HG02884 (cell line): ENCODE measurements around the gene NFATC2.

Source experiments
- ATAC-seq: cut with Tn5 transposase; IDR thresholded peaks from one replicate; pipeline ENCODE4 v1.9.1; 2021; ENCODE audit warnings: mild to moderate bottlenecking, moderate library complexity; ENCODE audit not compliant: unreplicated experiment

Gene NFATC2

DNA sequence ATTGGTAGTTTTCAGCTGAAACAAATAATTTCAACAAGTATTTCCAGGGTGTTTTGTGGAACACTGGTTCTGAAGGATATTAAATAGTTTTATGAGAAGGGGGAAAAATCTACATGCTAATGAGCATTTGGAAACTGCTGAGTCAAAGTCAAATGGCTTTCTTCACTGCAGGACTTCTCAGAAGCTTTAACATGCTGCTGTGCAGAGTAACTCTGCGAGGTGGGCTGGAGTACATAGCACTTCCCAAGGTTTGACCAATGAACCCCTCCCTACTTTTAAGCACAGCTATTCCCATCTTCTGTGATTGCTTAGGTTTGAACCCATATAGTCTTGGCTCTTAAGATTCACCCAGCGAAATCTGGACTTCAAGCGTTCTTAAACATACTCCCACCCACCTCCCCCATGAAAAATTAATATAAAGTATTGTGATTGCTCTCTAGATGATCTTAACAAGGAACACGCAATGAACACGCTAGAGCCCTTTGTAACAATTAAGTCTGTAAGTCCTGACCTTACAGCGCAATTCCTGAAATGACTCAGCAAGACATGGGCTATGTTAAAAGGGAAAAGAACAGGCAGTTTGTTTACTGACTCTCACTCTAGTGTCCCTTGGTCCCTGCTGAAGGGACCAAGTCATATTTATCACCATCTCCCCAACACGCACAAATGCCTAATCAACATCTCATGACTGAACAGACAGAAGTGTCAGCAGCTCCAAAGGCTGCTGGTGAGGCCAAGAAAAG, 105.2 kb downstream of the NFATC2 start:
- no peak for ATAC-seq

DNA sequence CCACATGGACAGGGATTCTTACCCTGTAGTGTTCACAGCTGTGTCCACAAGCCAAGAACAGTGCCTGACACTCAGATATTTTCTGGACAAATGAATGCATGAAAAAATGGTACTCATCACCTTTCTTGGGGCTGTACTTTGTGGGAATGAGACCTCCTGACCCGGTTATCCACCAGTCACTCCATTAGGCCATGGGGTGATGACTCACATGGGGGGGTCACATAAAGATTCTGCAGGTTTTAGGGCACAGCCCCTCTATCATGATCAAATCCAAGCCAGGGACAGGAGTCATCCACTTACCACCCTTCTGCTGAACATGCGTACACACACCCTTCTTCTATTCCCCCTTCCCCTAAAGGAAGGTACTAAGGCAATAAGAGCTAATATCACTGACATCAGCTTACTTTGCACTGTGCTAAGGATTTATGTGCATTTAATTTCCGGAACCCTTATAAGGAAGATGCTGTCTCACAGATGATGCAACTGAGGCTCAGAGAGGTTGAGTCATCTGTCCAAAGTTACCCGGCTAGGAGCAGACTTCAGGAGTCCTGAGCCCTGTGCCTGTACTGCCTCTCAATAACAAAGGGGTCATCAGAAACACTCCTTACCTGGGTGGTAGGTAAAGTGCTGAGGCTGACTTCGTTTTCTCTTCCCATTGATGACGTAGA, 107.8 kb downstream of the NFATC2 start:
- no peak for ATAC-seq

DNA sequence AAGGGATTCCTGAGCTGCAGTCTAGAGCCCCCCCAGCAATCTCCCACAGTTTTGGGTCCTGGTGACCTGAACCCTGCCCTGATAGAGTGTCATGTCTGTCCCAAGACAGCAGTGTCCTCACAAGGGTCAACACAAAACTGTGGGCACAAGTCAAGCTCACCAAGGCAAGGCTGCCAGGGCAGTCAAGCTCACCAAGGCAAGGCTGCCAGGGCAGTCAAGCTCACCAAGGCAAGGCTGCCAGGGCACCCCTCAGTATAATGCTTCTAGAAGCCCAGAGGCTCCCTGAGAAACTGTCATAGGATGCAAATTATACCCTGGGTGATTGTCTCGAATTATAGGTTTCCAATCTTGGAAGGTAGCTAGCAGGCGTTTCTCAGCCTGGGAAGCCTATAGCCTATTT, 108.5 kb downstream of the NFATC2 start:
- no peak for ATAC-seq

DNA sequence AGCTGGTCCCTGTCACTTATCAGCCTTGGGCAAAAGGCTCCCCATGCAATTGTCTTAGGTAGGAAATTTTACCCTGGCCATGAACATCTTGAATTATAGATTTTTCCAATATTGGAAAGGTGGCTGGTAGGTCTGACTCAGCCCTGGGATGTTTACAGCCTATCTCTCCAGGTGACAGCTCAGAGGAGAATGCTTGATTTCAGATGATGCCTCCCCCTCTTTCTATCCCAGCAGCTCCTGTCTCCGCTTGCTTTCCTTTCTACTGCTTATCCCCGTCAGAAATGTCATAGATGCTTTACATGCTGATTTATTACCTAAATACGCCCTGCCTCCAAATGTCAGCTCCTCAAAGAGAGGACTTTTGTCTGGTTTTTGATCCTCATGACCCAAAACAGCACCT, 109.6 kb downstream of the NFATC2 start:
- no peak for ATAC-seq

DNA sequence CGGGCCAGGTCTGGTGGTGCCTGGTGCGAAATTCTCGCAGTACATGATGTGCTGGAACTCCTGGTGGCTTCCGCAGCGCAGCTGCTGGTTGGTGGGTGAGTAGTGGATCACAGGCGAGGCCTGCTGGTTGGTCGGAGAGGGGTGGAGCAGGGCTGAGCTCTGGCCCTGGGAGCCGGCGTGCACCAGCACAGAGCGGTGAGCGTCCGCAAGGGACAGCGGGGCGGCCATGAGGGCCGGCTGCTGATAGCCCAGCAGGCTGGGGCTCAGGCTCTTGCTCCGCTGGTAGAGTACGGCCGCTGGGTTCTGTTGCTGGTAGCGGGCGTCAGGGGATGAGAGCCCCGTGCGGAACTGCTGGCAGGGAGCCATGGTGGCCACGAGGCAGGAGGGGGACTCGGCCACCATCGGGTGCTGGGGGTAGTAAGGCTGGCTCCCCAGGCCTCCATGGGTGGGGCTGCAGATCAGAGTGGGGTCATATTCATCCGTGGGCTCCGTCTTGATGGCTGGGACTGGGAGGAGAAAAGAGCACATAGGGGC, 110.2 kb downstream of the NFATC2 start:
- no peak for ATAC-seq

DNA sequence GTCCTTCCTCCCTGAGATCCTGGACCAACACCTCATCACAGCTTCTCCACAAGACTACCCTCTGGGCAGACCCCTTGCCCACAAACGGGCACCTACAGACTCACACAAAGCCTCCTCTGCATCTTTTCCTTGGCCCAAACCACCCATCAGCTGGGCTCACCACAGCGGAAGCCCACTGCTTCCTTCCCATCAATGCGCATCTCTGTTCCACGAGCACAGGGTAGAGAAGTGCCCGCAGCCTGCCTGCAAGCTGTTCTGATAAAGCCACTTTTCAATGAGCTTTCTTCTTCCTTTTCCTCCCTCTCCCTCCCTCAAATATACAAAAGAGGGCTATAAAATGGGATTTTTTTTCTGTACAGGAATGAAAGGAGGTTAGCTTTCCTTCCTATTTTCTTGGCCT, 111.2 kb downstream of the NFATC2 start:
- no peak for ATAC-seq

GRCh38 chr20:51430198-51430950, 112.1 kb downstream of the NFATC2 start:
- no peak for ATAC-seq

- no peak for ATAC-seq
Measured at GRCh38 chr20:51429696-51430095, 112.8 kb downstream of the NFATC2 start.

GRCh38 chr20:51429144-51429482, 113.4 kb downstream of the NFATC2 start:
- no peak for ATAC-seq

DNA sequence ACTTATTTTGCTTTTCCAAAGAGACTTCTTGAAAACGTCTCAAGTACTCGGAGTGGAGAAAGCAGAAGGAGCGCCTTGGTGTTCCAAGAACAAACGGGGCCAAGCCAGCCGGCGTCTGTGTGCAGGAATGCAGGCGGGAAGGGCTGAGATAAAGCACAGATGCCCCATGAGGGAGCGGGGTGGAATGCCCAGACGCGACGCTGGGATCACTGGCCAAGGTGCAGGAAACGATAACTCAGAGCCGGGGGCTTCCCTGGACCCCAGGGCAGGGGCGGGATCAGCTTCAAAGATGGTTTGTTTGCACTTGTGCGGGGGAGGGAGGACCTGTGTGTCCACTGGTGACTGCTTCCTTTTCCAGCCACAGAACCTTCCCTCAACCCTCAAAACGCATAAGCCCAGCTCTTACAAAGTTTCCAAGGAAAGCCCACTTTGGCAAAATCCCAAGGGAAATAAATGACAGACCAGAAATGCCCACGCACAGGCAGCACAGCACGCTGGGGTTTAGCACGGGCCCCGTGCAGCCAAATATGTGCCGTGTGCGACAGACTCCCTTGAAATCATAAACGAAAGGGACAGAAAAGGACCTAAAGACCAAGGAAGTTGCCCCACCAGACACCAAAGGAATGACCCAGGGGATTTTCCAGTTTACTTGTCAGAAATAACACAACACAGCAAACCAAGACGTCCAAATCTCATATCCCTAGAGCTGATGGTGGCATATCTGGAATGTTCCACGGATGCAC, 113.9 kb downstream of the NFATC2 start:
- ATAC-seq, result no peak

- ATAC-seq, result no peak
Measured at GRCh38 chr20:51427651-51428291, 114.7 kb downstream of the NFATC2 start.

DNA sequence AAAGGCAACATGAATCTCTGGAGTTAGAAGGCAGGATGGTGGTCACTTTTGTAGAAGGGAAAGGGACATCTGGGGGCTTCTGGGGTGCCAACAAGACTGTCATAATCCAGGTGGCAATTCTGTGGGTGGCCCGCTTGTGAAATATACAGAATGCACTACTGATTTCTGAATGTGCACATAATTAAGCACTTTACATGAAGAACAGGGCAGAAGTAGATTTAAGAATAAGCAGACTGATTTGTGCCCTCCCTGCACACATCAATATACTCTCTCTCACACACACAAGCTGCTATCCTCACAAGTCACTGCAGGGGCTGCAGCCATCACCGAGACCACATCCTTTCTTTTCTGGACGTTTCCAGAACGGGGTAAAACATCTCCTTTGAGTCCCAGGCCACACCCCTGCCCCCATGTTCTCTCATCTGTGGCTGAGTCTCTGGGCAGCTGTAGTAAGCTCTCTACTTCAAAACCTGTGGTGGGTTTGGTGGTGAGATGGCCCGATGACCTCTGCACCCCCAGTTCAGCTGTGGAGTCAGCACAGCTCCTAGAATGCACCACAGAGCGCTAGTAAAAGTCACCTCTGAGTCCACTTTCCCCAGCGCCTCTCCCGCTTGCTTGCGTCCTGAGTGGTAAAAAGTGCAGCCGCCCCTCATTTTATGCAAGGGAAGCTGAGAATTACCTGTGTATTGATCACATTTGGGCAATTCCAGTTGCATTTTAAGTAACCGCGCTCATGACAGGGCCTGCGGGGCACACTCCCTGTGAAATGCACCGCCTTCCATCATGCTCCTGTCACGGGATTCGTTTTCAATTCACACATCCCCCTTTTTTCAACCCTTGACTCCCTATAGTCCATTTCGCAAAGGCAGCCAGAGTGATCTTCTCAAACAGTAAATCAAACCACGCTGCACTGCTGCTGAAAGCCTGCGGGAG, 115.5 kb downstream of the NFATC2 start:
- no peak for ATAC-seq

- no peak for ATAC-seq
Measured at GRCh38 chr20:51425347-51426106, 117.0 kb downstream of the NFATC2 start.

- ATAC-seq, result no peak
Measured at GRCh38 chr20:51424270-51425117, 118.0 kb downstream of the NFATC2 start.

DNA sequence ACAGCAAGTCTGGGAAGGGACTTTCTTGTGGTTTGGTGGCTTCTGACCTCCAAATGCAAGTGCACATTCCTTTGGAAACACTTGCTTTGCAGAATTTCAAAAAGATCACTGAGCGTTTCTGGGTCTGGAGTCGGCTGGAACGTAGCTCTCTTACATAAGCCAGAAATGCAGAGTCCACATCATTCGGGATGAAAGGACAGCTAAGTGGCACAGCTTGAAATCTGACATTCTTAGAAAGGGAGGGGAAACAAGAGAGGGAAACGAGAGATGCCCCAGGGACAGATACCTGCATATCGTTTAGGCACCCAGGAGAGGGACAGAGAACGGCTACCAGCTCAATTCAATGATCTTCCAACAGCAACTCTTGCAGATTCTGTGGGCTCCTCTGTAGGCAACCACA, 118.7 kb downstream of the NFATC2 start:
- no peak for ATAC-seq

GRCh38 chr20:51423290-51423667, 119.2 kb downstream of the NFATC2 start:
- peak; percentile 78 for ATAC-seq

- no peak for ATAC-seq
Measured at GRCh38 chr20:51422514-51423289, 119.8 kb downstream of the NFATC2 start.
